ENCODE measurements around the gene ZCCHC9.

DNA sequence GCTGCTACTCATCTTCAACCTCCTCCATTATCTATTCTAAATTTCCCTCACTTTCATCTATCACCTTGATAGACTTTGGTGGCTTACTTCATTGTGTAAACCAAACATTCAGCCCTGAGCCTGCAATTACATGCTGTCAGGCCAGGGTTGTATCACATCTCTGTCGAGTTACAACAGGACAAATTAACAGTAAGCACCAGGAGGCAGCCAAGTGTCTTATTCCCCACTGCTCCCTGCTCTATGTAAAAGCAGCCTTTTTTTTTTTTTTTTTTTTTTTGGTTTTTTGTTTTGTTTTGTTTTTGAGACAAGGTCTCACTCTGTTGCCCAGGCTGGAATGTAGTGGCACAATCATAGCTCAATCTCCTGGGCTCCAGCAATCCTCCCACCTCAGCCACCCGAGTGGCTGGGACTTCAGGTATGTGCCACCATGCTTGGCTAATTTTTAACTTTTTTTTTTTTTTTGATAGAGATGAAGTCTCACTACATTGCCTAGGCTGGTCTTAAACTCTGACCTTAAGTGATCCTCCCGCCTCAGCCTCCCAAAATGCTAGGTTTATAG is 15.2 kb upstream of the ZCCHC9 start:
- TF ChIP-seq CTCF (IDR thresholded peaks at IDR 0.05; ENCODE audit: insufficient read depth, low read depth, low read length) (no peak), EZH2 (IDR thresholded peaks at IDR 0.05; ENCODE audit: insufficient read depth, low read length) (no peak)

Data from astrocyte (in vitro differentiated cells and primary cell).